OCI-LY7 (cell line): Measurements from ENCODE around the gene NWD2.

Experiments used
- CTCF ChIP-seq: fragments of 200-600 bp; sonication (generic); conservative IDR thresholded peaks from 2 replicates; pipeline ENCODE4 v1.5.1; 2014; ENCODE audit warnings: mild to moderate bottlenecking, antibody characterized with exemption, low read length, moderate library complexity, mixed read lengths
- EZH2phosphoT487 ChIP-seq: fragments of 200-600 bp; sonication (generic); IDR thresholded peaks from 2 replicates; pipeline ENCODE4 v1.6.1; 2018; ENCODE audit warnings: low read depth, borderline replicate concordance, mild to moderate bottlenecking, mixed run types, antibody characterized with exemption, low read length, moderate library complexity, mixed read lengths

GRCh38 chr4:37486166-37486565 lies 241.6 kb downstream of the NWD2 start:
- TF ChIP-seq CTCF: no peak
- TF ChIP-seq EZH2phosphoT487: no peak
